NB4 (cell line): ENCODE measurements around the gene EFCAB12.

Experiments used
- DNase-seq: peaks from one replicate; pipeline ENCODE4 v3.0.0; 2010; ENCODE audit warnings: low read depth
- H3K4me3 ChIP-seq: one replicate; pipeline ENCODE4 v1.5.1; 2011; ENCODE audit warnings: mild to moderate bottlenecking, low read depth, low read length, moderate library complexity
- CTCF ChIP-seq: IDR thresholded peaks from one replicate; pipeline ENCODE4 v1.5.1; 2012; ENCODE audit warnings: low read depth, low read length
- MAX ChIP-seq: IDR thresholded peaks from 2 replicates; pipeline ENCODE4 v1.6.1; 2011; ENCODE audit warnings: low read depth, low read length
- MYC ChIP-seq: IDR thresholded peaks from 2 replicates; pipeline ENCODE4 v1.6.1; 2011; ENCODE audit warnings: low read depth, low read length
- POLR2A ChIP-seq: IDR thresholded peaks from 2 replicates; pipeline ENCODE4 v1.6.1; 2011; ENCODE audit warnings: mild to moderate bottlenecking; ENCODE audit not compliant: insufficient read length; ENCODE audit errors: extremely low read depth

Gene EFCAB12

GRCh38 chr3:129470861-129471260 lies 42.4 kb upstream of the EFCAB12 start:
- TF ChIP-seq CTCF: no peak
- no peak for TF ChIP-seq MAX
- TF ChIP-seq MYC: no peak
- TF ChIP-seq POLR2A: no peak

GRCh38 chr3:129469026-129469425 lies 40.6 kb upstream of the EFCAB12 start:
- no peak for TF ChIP-seq POLR2A
- TF ChIP-seq MYC: no peak
- TF ChIP-seq CTCF: no peak
- TF ChIP-seq MAX: no peak
- H3K4me3 ChIP-seq: no peak overlapping the region
- DNase-seq: no peak

More at GRCh38 chr3:129470861-129471260, 42.4 kb upstream of the EFCAB12 start:
- H3K4me3 ChIP-seq: no peak overlapping the region
- no peak for DNase-seq

- DNase-seq: no peak
- no peak for TF ChIP-seq POLR2A
- no peak for TF ChIP-seq MAX
- TF ChIP-seq MYC: no peak
- TF ChIP-seq CTCF: no peak
- no peak overlapping the region for H3K4me3 ChIP-seq
Observed at GRCh38 chr3:129467932-129468331, 39.5 kb upstream of the EFCAB12 start.

GRCh38 chr3:129463716-129464115 lies 35.3 kb upstream of the EFCAB12 start:
- TF ChIP-seq CTCF: no peak
- no peak for TF ChIP-seq POLR2A
- no peak for TF ChIP-seq MYC
- no peak for TF ChIP-seq MAX
- H3K4me3 ChIP-seq: no peak overlapping the region
- DNase-seq: no peak

GRCh38 chr3:129463094-129463493 lies 34.7 kb upstream of the EFCAB12 start:
- H3K4me3 ChIP-seq: no peak overlapping the region
- TF ChIP-seq MYC (no peak), MAX (no peak), CTCF (no peak), POLR2A (no peak)
- no peak for DNase-seq

- H3K4me3 ChIP-seq: no peak overlapping the region
- TF ChIP-seq MYC: no peak
- no peak for TF ChIP-seq MAX
- TF ChIP-seq POLR2A: no peak
- no peak for TF ChIP-seq CTCF
- DNase-seq: no peak
Observed at GRCh38 chr3:129462361-129462968, 34.0 kb upstream of the EFCAB12 start.
